Kidney capillary endothelial cell (primary cell): Measurements from ENCODE around the gene PRSS27.

Experiments used
- DNase-seq: peaks from one replicate; pipeline ENCODE4 v3.0.0-alpha.2; 2018; ENCODE audit warnings: low spot score

PRSS27 gene

GRCh38 chr16:2751577-2752034 lies 31.6 kb upstream of the PRSS27 start:
- DNase-seq, result peak; percentile 35

- DNase-seq, result no peak
These were observed 29.9 kb upstream of the PRSS27 start for GRCh38 chr16:2749936-2750335.

GRCh38 chr16:2749476-2749875 lies 29.5 kb upstream of the PRSS27 start:
- DNase-seq, result no peak

- no peak for DNase-seq
These were observed 28.9 kb upstream of the PRSS27 start for GRCh38 chr16:2748757-2749455.

GRCh38 chr16:2745961-2746360 lies 25.9 kb upstream of the PRSS27 start:
- DNase-seq, result no peak

GRCh38 chr16:2745116-2745890 lies 25.3 kb upstream of the PRSS27 start:
- DNase-seq, result no peak

GRCh38 chr16:2744711-2745110 lies 24.7 kb upstream of the PRSS27 start:
- DNase-seq, result no peak

GRCh38 chr16:2743007-2743810 lies 23.2 kb upstream of the PRSS27 start:
- DNase-seq, result no peak

- no peak for DNase-seq
These were observed 22.4 kb upstream of the PRSS27 start for GRCh38 chr16:2742323-2743006.

GRCh38 chr16:2741168-2741567 lies 21.1 kb upstream of the PRSS27 start:
- DNase-seq, result no peak

GRCh38 chr16:2740476-2740875 lies 20.5 kb upstream of the PRSS27 start:
- no peak for DNase-seq

GRCh38 chr16:2739625-2740430 lies 19.8 kb upstream of the PRSS27 start:
- no peak for DNase-seq

GRCh38 chr16:2738615-2739014 lies 18.6 kb upstream of the PRSS27 start:
- no peak for DNase-seq

- no peak for DNase-seq
These were observed 17.9 kb upstream of the PRSS27 start for GRCh38 chr16:2737895-2738418.

- no peak for DNase-seq
These were observed 17.2 kb upstream of the PRSS27 start for GRCh38 chr16:2737238-2737605.

GRCh38 chr16:2736476-2737237 lies 16.6 kb upstream of the PRSS27 start:
- DNase-seq, result no peak

GRCh38 chr16:2734844-2735515 lies 15.0 kb upstream of the PRSS27 start:
- DNase-seq, result no peak

GRCh38 chr16:2728034-2728433 lies 8.0 kb upstream of the PRSS27 start:
- no peak for DNase-seq

- DNase-seq, result no peak
These were observed 6.9 kb upstream of the PRSS27 start for GRCh38 chr16:2726923-2727322.
